ENCODE measurements around the gene TSKU. TPM values are rescaled to one million over a fixed set of nuclear protein-coding genes. Genes with fewer than 3 reads are reported as not detected.
A peak's percentile ranks its signal among the peaks of the same experiment; 100 is the strongest.

TSKU gene
- total and polyA plus RNA-seq, 9 of the 15 experiments (the other 6 are each of a cell fraction or from before 2014, with no cell fraction given) = 0.60 to 11.9 (median 8.4) TPM

DNA sequence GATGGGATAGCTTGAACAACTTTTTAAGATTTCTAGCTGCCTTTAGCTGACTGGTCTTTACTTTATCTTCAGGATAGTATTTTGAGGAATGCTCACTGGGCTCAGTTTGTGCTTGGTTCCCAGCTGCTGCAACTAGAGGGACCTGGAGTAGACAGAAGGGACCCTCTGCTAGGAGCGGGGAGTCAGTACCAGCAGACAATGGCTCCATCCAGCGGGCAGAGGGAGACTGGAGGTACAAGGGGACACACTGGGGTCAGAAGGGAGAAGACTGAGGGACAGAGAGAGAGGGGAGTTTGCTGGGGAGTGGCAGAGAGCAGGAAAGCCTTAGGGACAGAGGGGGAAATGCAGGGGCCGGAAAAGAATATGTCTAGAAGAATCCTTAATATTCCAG lies 55.5 kb downstream of the TSKU start:
- intact Hi-C loops (cut with micrococcal nuclease) (loop anchor here (1.0 to 5.0 kb wide), 4 partner anchors 28 to 104 kb away; no protein-coding TSS in a partner anchor), in situ Hi-C loops (cut with MboI) (no loop called here)
- Histone ChIP-seq H3K9me3 (replicated peaks; ENCODE audit: control insufficient read depth, insufficient read depth, low read depth, low read length) (no peaks in the 10 kb centered on the region), H3K36me3 (ENCODE audit: control insufficient read depth, insufficient read depth, low read length) (no peaks in the 10 kb centered on the region), H3K27ac (ENCODE audit: extremely low read depth, low read depth, low read length) (no peak overlapping the region), H3K9me1 (ENCODE audit: control insufficient read depth, insufficient read depth, low read length) (no peaks in the 10 kb centered on the region), H3K79me2 (ENCODE audit: control insufficient read depth, insufficient read depth, low read length) (no peaks in the 10 kb centered on the region), H3K4me1 (replicated peaks in 1 of 2; ENCODE audit: control insufficient read depth in 2 of 2, insufficient read depth in 2 of 2, low read length in 2 of 2) (peaks cover 24 to 28% of the 10 kb centered on the region in 2 experiments; a peak in 3 of 5 replicates), H2AFZ (ENCODE audit: low read depth, low read length) (peak overlapping the region; percentile 48), H3K4me2 (ENCODE audit: insufficient read depth, low read length) (no peak overlapping the region), H3K9ac (ENCODE audit: insufficient read depth in 1 of 2, low read depth in 2 of 2, low read length in 2 of 2) (no peak overlapping the region), H3K4me3 (no peak overlapping the region), H3K27me3 (ENCODE audit: control insufficient read depth in 2 of 2, insufficient read depth in 2 of 2, low read length in 2 of 2) (no peaks in the 10 kb centered on the region), H4K20me1 (replicated peaks; ENCODE audit: control insufficient read depth, insufficient read depth, low read length) (no peaks in the 10 kb centered on the region)
- peak; percentile 79 for FAIRE-seq
- peak; percentile 61 to 86 (median 77) for DNase-seq (ENCODE audit: extremely low read depth in 1 of 4, low spot score in 3 of 4)
- 25% methylated on average over 3 of the region's 3 CpGs for WGBS (ENCODE audit: insufficient coverage, low coverage, missing lambda C conversion rate)
- POLR2A ChIA-PET = interaction anchor here (0.6 to 0.7 kb wide), 3 partner anchors 30 to 1293 kb away, joined by 3 to 4 read pairs (median 3); no protein-coding TSS in a partner anchor
- CTCF ChIA-PET (ENCODE audit: low intra/inter-chr PET ratio) = interaction anchor here (0.5 to 3.9 kb wide), 4 partner anchors 28 to 158 kb away, joined by 3 to 17 read pairs (median 6); no protein-coding TSS in a partner anchor
- ATAC-seq = peak; percentile 97
- BruUV-seq (replicated peaks) = no TSS peak
- TF ChIP-seq RB1 (IDR thresholded peaks at IDR 0.05; ENCODE audit: low read depth) (peak; percentile 46; the same call in 1 of the 2 replicates), ZNF3 (CRISPR knock-in tag; IDR thresholded peaks at IDR 0.05) (no peak), CREB1 (IDR thresholded peaks at IDR 0.05) (no peak), CREB1 (CRISPR knock-in tag; IDR thresholded peaks at IDR 0.05) (no peak), SLC30A9 (CRISPR knock-in tag; IDR thresholded peaks at IDR 0.05) (no peak), KDM5B (IDR thresholded peaks at IDR 0.05; ENCODE audit: insufficient replicate concordance, low read depth, low read length) (no peak), POLR2B (IDR thresholded peaks at IDR 0.05; ENCODE audit: low read depth, partially characterized antibody) (no peak), RAD21 (CRISPR knock-in tag; conservative IDR thresholded peaks at IDR 0.05 in 1 of 2, IDR thresholded peaks at IDR 0.05 in 1 of 2) (peak; percentile 86 to 98), ZNF232 (CRISPR knock-in tag; IDR thresholded peaks at IDR 0.05) (no peak), RBFOX2 (IDR thresholded peaks at IDR 0.05; ENCODE audit: low read depth, low read length) (no peak), ZNF780A (CRISPR knock-in tag; IDR thresholded peaks at IDR 0.05) (no peak), ZNF586 (CRISPR knock-in tag; conservative IDR thresholded peaks at IDR 0.05) (no peak), ZNF76 (CRISPR knock-in tag; IDR thresholded peaks at IDR 0.05; ENCODE audit: borderline replicate concordance) (no peak), ZNF444 (CRISPR knock-in tag; IDR thresholded peaks at IDR 0.05) (no peak), THRAP3 (IDR thresholded peaks at IDR 0.05; ENCODE audit: borderline replicate concordance) (0 out of 2 replicates have a peak, but pooled peaks have one; percentile 74), PPARD (CRISPR knock-in tag; IDR thresholded peaks at IDR 0.05) (no peak), NRF1 (conservative IDR thresholded peaks at IDR 0.05 in 1 of 2, IDR thresholded peaks at IDR 0.05 in 1 of 2) (no peak), TCF7 (IDR thresholded peaks at IDR 0.05; ENCODE audit: borderline replicate concordance) (no peak)
- TF ChIP-seq, protein P1, sequence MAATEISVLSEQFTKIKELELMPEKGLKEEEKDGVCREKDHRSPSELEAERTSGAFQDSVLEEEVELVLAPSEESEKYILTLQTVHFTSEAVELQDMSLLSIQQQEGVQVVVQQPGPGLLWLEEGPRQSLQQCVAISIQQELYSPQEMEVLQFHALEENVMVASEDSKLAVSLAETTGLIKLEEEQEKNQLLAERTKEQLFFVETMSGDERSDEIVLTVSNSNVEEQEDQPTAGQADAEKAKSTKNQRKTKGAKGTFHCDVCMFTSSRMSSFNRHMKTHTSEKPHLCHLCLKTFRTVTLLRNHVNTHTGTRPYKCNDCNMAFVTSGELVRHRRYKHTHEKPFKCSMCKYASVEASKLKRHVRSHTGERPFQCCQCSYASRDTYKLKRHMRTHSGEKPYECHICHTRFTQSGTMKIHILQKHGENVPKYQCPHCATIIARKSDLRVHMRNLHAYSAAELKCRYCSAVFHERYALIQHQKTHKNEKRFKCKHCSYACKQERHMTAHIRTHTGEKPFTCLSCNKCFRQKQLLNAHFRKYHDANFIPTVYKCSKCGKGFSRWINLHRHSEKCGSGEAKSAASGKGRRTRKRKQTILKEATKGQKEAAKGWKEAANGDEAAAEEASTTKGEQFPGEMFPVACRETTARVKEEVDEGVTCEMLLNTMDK (IDR thresholded peaks at IDR 0.05; ENCODE audit: borderline replicate concordance, insufficient read depth, low read depth, low read length, poor library complexity, severe bottlenecking) = peak; percentile 11
- TF ChIP-seq, protein P2, sequence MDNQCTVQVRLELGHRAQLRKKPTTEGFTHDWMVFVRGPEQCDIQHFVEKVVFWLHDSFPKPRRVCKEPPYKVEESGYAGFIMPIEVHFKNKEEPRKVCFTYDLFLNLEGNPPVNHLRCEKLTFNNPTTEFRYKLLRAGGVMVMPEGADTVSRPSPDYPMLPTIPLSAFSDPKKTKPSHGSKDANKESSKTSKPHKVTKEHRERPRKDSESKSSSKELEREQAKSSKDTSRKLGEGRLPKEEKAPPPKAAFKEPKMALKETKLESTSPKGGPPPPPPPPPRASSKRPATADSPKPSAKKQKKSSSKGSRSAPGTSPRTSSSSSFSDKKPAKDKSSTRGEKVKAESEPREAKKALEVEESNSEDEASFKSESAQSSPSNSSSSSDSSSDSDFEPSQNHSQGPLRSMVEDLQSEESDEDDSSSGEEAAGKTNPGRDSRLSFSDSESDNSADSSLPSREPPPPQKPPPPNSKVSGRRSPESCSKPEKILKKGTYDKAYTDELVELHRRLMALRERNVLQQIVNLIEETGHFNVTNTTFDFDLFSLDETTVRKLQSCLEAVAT (IDR thresholded peaks at IDR 0.05) = peak; percentile 14 to 79; a peak in 3 of 4 replicates
- TF ChIP-seq, protein P3, sequence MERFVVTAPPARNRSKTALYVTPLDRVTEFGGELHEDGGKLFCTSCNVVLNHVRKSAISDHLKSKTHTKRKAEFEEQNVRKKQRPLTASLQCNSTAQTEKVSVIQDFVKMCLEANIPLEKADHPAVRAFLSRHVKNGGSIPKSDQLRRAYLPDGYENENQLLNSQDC (CRISPR knock-in tag; IDR thresholded peaks at IDR 0.05) = no peak

Measured in K562 (cell line).